Activated CD4-positive, alpha-beta T cell treated with anti-CD3 and anti-CD28 coated beads, Interleukin-2, amount 50 U/mL, for 1 hour (primary cell): ENCODE data around the gene S100B.

Experiments
- DNase-seq: peaks from one replicate; pipeline ENCODE4 v3.0.0-alpha.2; 2020

The S100B gene

DNA sequence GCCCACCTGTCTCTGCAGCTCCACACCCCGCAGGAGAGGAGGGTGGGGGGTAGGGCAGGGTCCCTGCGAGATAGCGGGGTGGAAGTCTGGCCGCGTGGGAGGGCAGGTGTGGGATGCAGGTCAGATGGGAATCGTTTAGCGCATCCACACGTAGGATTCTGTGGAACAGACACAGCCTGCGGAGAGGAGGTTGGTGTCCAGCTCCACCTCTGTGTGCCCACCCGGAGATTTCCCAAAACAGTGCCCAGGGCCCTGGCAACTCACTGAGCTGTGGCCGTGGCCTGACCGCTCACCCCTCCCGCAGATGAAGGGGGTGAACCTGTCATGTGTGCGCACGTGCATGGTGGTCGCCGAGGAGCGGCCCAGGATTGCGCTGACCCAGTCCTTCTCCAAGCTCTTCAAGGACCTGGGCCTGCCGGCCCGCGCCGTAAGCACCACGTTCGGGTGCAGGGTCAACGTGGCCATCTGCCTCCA lies 46.9 kb downstream of the S100B start:
- no peak for DNase-seq

DNA sequence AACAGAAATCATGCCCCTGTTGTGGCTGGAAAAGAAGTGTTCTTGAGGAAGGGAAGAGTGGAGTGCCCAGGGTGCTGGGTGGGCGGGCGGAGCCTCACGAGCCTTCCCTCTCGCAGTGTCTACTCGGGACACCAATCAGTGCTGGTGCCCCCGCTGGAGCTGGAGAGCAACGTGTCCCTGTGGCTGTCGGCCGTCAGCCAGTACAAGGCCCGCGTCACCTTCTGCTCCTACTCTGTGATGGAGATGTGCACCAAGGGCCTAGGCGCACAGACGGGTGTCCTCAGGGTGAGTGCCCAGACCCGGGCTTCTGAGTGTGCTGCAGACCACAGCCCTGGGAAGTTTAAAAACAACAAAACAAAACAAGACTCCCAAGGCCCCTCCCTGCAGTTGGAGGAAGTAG lies 47.4 kb downstream of the S100B start:
- no peak for DNase-seq

DNA sequence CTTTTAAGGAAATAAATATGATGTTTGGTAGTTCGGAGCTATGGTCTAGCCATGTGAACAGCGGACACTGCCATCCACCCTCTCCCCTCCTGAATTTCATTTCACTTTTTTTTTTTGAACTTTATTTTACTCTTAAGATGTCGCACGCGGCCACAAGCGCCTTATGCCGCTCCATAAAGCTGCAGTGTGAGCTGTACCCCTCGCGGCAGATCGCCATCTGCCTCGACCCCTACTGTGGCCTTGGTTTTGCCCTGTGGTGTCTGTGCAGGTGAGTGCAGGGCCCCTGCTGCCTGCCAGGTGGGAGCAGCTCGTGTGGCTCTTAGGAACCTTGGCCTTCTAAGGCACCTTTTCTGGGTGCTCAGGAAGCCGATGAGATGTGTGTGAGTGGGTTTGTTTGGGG lies 48.1 kb downstream of the S100B start:
- DNase-seq: no peak

GRCh38 chr21:46555678-46556077 lies 49.2 kb downstream of the S100B start:
- DNase-seq: no peak

DNA sequence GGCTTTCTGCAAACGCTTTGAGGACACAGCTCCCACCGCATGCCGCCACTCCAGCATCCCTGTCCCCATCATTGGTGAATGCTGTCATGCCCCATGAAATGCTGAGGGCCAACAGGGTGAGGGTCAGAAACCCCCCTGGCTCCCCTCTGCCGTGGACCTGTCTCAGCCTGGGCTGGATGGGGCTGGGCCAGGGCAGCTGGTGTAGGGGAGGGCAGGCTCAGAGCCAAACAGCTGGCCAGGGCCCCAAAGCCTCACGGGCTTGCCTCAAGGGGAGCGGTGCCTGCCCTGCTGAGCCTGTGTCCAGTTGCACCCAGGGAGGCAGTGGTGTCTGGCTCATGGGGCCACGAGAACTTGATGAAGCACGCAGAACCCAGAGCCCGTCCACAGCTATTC lies 49.7 kb downstream of the S100B start:
- no peak for DNase-seq

DNA sequence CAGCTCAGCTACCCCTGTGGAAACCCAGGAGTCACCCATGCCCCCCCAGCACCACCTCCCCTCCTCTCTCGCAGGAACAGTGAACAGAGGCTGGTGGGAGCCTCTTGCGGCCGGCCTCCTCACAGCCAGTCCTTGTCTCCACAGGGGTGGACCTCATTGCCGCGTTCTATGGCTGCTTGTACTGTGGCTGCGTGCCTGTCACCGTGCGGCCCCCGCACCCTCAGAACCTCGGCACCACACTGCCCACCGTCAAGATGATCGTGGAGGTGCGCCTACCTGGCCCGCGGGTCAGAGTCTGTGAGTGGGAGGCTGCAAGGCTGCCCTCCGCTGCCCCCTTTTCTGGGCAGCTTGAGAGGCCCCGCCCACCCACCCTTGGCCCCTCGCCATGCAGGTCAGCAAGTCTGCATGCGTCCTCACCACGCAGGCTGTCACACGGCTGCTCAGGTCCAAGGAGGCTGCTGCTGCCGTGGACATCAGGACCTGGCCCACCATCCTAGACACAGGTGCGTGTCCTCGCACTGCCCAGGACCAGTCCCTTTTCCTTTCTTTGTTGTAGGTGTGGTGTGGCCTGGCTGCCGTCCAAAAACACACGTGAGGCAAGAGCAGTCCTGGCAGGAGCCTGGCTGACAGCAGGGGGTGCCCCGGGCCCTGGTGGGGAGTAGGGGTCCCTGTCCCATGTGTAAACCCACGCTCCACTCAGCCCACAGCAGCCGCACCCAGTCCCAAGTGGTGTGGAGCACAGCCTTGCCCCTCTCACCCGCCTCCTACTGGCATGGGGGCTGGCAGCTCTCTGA lies 50.3 kb downstream of the S100B start:
- DNase-seq: no peak

DNA sequence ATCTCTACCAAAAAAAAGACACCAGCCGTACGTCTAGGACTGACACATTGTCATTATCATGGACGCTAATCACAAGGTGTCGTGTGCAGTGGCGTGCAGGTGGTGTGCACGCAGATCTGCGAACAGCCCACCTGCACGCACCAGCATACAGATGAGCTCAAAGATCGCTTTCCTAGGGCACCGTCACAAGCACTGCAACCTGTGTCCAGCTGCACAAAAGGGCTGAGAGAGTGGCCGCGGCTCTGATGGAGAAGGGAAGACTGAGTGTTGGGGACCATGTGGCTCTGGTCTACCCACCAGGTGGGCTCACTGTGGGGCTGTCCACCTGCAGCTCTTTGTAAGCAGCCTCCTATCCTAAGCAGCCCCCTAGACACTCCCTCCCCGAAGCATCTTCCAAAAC lies 50.9 kb downstream of the S100B start:
- DNase-seq: no peak

- DNase-seq: no peak
Measured at GRCh38 chr21:46552865-46553379, 52.0 kb downstream of the S100B start.

- DNase-seq: no peak
Measured at GRCh38 chr21:46552274-46552673, 52.6 kb downstream of the S100B start.

- DNase-seq: peak; percentile 37
Measured at GRCh38 chr21:46551636-46552241, 53.1 kb downstream of the S100B start.

DNA sequence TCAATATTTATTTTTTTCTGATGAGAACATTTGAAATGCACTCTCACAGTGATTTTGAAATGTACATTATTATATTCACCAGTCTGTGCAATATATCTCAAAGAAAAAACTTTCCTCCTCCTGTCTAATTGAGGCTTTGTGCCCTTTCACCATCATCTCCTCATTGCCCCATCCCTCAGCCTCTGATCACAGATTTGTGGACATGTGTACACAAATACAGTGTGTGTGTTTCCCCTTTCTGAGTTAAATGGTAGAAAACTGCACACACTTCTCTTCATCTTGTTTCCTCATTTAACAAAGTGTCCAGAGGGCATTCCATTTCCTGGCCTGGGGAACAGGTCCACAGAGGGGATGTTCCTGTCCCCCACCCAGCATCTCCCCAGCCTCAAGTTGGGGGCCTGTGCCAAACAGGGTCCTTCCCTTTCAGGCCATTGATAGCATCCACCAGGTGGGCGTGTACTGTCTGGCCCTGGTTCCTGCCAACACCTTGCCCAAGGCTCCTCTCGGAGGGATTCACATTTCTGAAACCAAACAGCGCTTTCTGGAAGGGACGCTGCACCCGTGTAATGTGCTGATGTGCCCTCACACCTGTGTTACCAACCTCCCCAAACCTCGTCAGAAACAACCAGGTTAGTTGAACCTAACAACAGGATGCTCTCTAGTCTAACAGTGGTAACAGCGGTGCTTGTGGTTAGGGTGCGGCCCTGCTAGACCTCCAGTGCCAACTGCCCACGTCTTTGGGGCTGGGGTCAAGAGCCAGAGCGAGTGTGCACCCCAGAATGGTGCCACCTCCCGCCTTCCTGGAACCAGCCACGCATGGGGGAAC lies 54.6 kb downstream of the S100B start:
- peak; percentile 68 for DNase-seq

DNA sequence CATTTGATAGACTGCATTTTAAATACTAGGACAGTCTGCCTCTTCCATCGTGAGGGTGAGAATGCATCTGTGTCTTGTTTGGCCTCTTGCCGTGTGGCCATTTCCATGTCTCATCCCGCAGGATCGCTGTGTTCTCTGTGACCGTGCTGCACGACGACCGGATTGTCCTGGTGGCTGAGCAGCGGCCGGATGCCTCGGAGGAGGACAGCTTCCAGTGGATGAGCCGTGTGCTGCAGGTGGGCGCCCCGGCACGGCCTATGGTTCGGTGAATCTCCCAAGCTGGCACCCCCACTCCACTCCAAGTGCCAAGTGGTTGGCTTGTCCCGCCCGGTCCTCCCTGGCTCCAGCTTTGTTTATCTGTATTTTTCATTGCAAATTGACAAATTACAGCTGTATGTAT lies 55.2 kb downstream of the S100B start:
- no peak for DNase-seq
